OCI-LY7 (cell line): Measurements from ENCODE around the gene ZNF300. TPM values are rescaled to one million over a fixed set of nuclear protein-coding genes. Genes with fewer than 3 reads are reported as not detected.

Source experiments
- Bru-seq: library from RNA; stranded (reverse); fragments of 400-500 nt; gene quantifications from one replicate; lab custom pipeline; 2021; lab: Mats Ljungman, UMichigan
- BruChase-seq, 2 experiments: library from RNA; stranded (reverse); fragments of 400-500 nt; gene quantifications; one replicate each; lab custom pipeline; 2021; lab: Mats Ljungman, UMichigan
- BruUV-seq: library from RNA; stranded (reverse); fragments of 400-500 nt; replicated peaks from 2 replicates; lab custom pipeline; 2021; lab: Mats Ljungman, UMichigan
- CTCF ChIA-PET: fragments of 300-600 bp; sonication (Branson Sonifier 250); formaldehyde crosslinking; loops from one replicate; lab custom pipeline; 2022; ENCODE audit warnings: antibody characterized with exemption; ENCODE audit not compliant: unreplicated experiment; lab: Charles Lee
- POLR2A ChIA-PET: fragments of 300-600 bp; sonication (Branson Sonifier 250); formaldehyde crosslinking; loops from one replicate; lab custom pipeline; 2022; ENCODE audit warnings: antibody characterized with exemption; lab: Charles Lee
- DNase-seq: peaks from one replicate; pipeline ENCODE4 v3.0.0-alpha.2; 2015; ENCODE audit warnings: low spot score
- H2AFZ ChIP-seq: fragments of 200-600 bp; sonication (generic), shearing (Covaris generic); 2 replicates; pipeline ENCODE4 v1.6.1; 2014; ENCODE audit warnings: mild to moderate bottlenecking, antibody characterized with exemption, low read length, moderate library complexity
- H3K27ac ChIP-seq: fragments of 200-600 bp; sonication (generic); 2 replicates; pipeline ENCODE4 v1.5.1; 2014; ENCODE audit warnings: mixed run types, low read depth, mild to moderate bottlenecking, moderate library complexity, low read length, inconsistent platforms; ENCODE audit not compliant: poor library complexity, severe bottlenecking
- H3K36me3 ChIP-seq: fragments of 200-600 bp; sonication (generic); 2 replicates; pipeline ENCODE4 v1.6.1; 2014; ENCODE audit warnings: mild to moderate bottlenecking, antibody characterized with exemption, low read length, moderate library complexity, mixed read lengths; ENCODE audit not compliant: insufficient read depth
- H3K4me1 ChIP-seq: fragments of 200-600 bp; sonication (generic); 2 replicates; pipeline ENCODE4 v1.5.1; 2014; ENCODE audit warnings: mild to moderate bottlenecking, low read length; ENCODE audit not compliant: insufficient read depth, poor library complexity, severe bottlenecking
- H3K4me2 ChIP-seq: fragments of 200-600 bp; sonication (generic); 2 replicates; pipeline ENCODE4 v1.6.1; 2014; ENCODE audit warnings: mild to moderate bottlenecking, low read length
- H3K4me3 ChIP-seq: fragments of 200-600 bp; sonication (generic); 2 replicates; pipeline ENCODE4 v1.5.1; 2014; ENCODE audit warnings: mild to moderate bottlenecking, low read depth, low read length; ENCODE audit not compliant: poor library complexity, severe bottlenecking
- H3K79me2 ChIP-seq: fragments of 200-600 bp; sonication (generic); 2 replicates; pipeline ENCODE4 v1.6.1; 2016; ENCODE audit warnings: low read depth, mild to moderate bottlenecking, low read length, moderate library complexity, mixed read lengths; ENCODE audit not compliant: insufficient read depth
- H3K9me2 ChIP-seq: fragments of 200-600 bp; sonication (generic); 2 replicates; pipeline ENCODE4 v1.6.1; 2016; ENCODE audit warnings: mild to moderate bottlenecking, low read length, mixed read lengths; ENCODE audit not compliant: insufficient read depth
- H3K9me3 ChIP-seq: fragments of 200-600 bp; sonication (generic); 2 replicates; pipeline ENCODE4 v1.6.1; 2014; ENCODE audit warnings: mild to moderate bottlenecking, mixed run types, low read length, mixed read lengths
- H4K20me1 ChIP-seq: fragments of 200-600 bp; sonication (generic); 2 replicates; pipeline ENCODE4 v1.6.1; 2014; ENCODE audit warnings: mild to moderate bottlenecking, antibody characterized with exemption, low read length, moderate library complexity, mixed read lengths; ENCODE audit not compliant: insufficient read depth
- CTCF ChIP-seq: fragments of 200-600 bp; sonication (generic); conservative IDR thresholded peaks from 2 replicates; pipeline ENCODE4 v1.5.1; 2014; ENCODE audit warnings: mild to moderate bottlenecking, antibody characterized with exemption, low read length, moderate library complexity, mixed read lengths
- EZH2phosphoT487 ChIP-seq: fragments of 200-600 bp; sonication (generic); IDR thresholded peaks from 2 replicates; pipeline ENCODE4 v1.6.1; 2018; ENCODE audit warnings: low read depth, borderline replicate concordance, mild to moderate bottlenecking, mixed run types, antibody characterized with exemption, low read length, moderate library complexity, mixed read lengths
- intact Hi-C: fragments of 100-400 bp; cut with micrococcal nuclease; formaldehyde crosslinking; loops from one replicate; pipeline ENCODE4 v1.10.0; 2022; ENCODE audit not compliant: unreplicated experiment
- long read RNA-seq: library from polyadenylated mRNA; stranded (forward); transcript quantifications from one replicate; pipeline ENCODE4 v2.0.0, GENCODE V29; 2022
- total RNA-seq, 2 experiments: library from RNA; depleted of rRNA in 1 of 2; stranded (reverse); fragments of >200 nt in 1 of 2; shearing (Covaris generic) in 1 of 2; gene quantifications; 2 replicates each; pipeline ENCODE4 v1.2.3, GENCODE V29; 2014 to 2022

The ZNF300 gene
- total RNA-seq (2014; rRNA removed; shearing (Covaris generic)) (not detected in 2 replicates), total RNA-seq (2022) (not detected in 2 replicates), Bru-seq, nascent RNA (percentile 9 among the genes with signal in this experiment), BruChase-seq, experiment 1, labeled RNA remaining after a 6-hour chase (not detected), BruChase-seq, experiment 2, labeled RNA remaining after a 2-hour chase (not detected)
- long read RNA-seq: 0 reads

GRCh38 chr5:150904479-150905311 is at the start of gene ZNF300:
TSS of gene ZNF300 (minus strand) at chr5:150904980. CDS start at chr5:150903155, 1,825 bp downstream.
- Histone ChIP-seq H3K4me2 (no peak within 1 kb of the TSS), H3K9me2 (no peaks in the 10 kb centered on the region), H2AFZ (no peak within 1 kb of the TSS), H3K27ac (no peak within 1 kb of the TSS), H3K79me2 (no peaks in the 10 kb centered on the region), H3K36me3 (no peaks in the 10 kb centered on the region), H3K4me1 (no peaks in the 10 kb centered on the region), H3K9me3 (0 out of 2 replicates have a peak, but pooled peaks cover 7% of the 10 kb centered on the region), H3K4me3 (no peak within 1 kb of the TSS), H4K20me1 (no peaks in the 10 kb centered on the region)
- intact Hi-C loops: loop anchor here (2.0 kb wide), 1 partner anchor 78 kb away; no protein-coding TSS in a partner anchor
- TF ChIP-seq CTCF: no peak
- TF ChIP-seq EZH2phosphoT487: no peak
- BruUV-seq: no TSS peak
- ChIA-PET POLR2A (no interaction called here), CTCF (no interaction called here)
- no peak for DNase-seq

GRCh38 chr5:150948539-150948938 is 43.8 kb upstream of the ZNF300 start:
- Histone ChIP-seq H3K27ac (no peak overlapping the region), H3K9me2 (no peaks in the 10 kb centered on the region), H3K36me3 (no peaks in the 10 kb centered on the region), H3K79me2 (no peaks in the 10 kb centered on the region), H3K9me3 (peaks cover 12% of the 10 kb centered on the region; the same call in 1 of the 2 replicates), H2AFZ (no peak overlapping the region), H3K4me3 (no peak overlapping the region), H3K4me1 (no peaks in the 10 kb centered on the region), H4K20me1 (no peaks in the 10 kb centered on the region), H3K4me2 (no peak overlapping the region)
- intact Hi-C loops: no loop called here
- no peak for DNase-seq
- CTCF ChIA-PET: no interaction called here
- POLR2A ChIA-PET: no interaction called here
- TF ChIP-seq EZH2phosphoT487: no peak
- TF ChIP-seq CTCF: no peak
- BruUV-seq: no TSS peak
